H1 (cell line): ENCODE results near the gene ZGRF1. TPM values are rescaled to one million over a fixed set of nuclear protein-coding genes. Genes with fewer than 3 reads are reported as not detected.

Source experiments
- CTBP2 ChIP-seq: IDR thresholded peaks from 2 replicates; pipeline ENCODE4 v1.7.0; 2011; ENCODE audit warnings: borderline replicate concordance, mild to moderate bottlenecking, moderate library complexity, mixed read lengths, low read length; ENCODE audit not compliant: insufficient read depth, insufficient read length
- EP300 ChIP-seq, 2 experiments: IDR thresholded peaks; 1 replicate in 1 of 2; 2 replicates in 1 of 2; pipeline ENCODE4 v1.6.1; 2011 to 2012; ENCODE audit warnings: low read depth in 2 of 2, low read length in 2 of 2, mild to moderate bottlenecking in 2 of 2, borderline replicate concordance in 1 of 2, inconsistent platforms in 1 of 2, moderate library complexity in 1 of 2
- KDM4A ChIP-seq: IDR thresholded peaks from one replicate; pipeline ENCODE4 v1.7.1; 2012; ENCODE audit warnings: low read depth, mild to moderate bottlenecking, moderate library complexity, low read length, inconsistent platforms; ENCODE audit not compliant: severe bottlenecking
- KDM5A ChIP-seq: fragments of 200-600 bp; IDR thresholded peaks from 2 replicates; pipeline ENCODE4 v1.7.1; 2012; ENCODE audit warnings: mild to moderate bottlenecking, low read length, inconsistent platforms, mixed read lengths
- RFX5 ChIP-seq: IDR thresholded peaks from 2 replicates; pipeline ENCODE4 v1.6.1; 2011; ENCODE audit warnings: low read depth, low read length, improper control_type of control experiment, borderline replicate concordance
- RNF2 ChIP-seq: fragments of 200-900, 300-1000 bp; sonication (generic); IDR thresholded peaks from 2 replicates; pipeline ENCODE4 v1.7.1; 2016; ENCODE audit warnings: borderline replicate concordance, low read depth, mild to moderate bottlenecking, antibody characterized with exemption, low read length; ENCODE audit not compliant: poor library complexity, severe bottlenecking; ENCODE audit errors: missing control alignments
- polyA plus RNA-seq, 7 experiments: library from polyadenylated mRNA; depleted of rRNA in 3 of 7; stranded (reverse) in 5 of 7; unstranded in 2 of 7; fragments of >200 nt in 5 of 7; fragments of 200-250 nt in 2 of 7; gene quantifications; 1 replicate in 5 of 7; 2 replicates in 1 of 7; 4 replicates in 1 of 7; pipeline versions ENCODE4 v1.2.1 to v1.2.3, GENCODE V29; 2011 to 2013; ENCODE audit warnings: missing spikeins in 2 of 7, mixed read lengths in 2 of 7
- total RNA-seq: library from RNA; stranded (reverse); fragmentation: NEBNext Ultra II Directional; extraction: Animal tissue kit (Norgen Biotek cat#: 25700); gene quantifications from 2 replicates; pipeline ENCODE4 v1.2.1, GENCODE V29; 2021

The ZGRF1 gene
- total and polyA plus RNA-seq, 2 of the 8 experiments (the other 6 are each of a cell fraction or from before 2014, with no cell fraction given): 12.0 to 44.6 TPM

- TF ChIP-seq RFX5 (no peak), KDM5A (no peak), EP300 (IDR thresholded peaks at IDR 0.05; ENCODE audit: borderline replicate concordance in 1 of 2, low read depth in 2 of 2, low read length in 2 of 2) (no peak), CTBP2 (no peak), RNF2 (no peak), KDM4A (no peak)
These were observed 91.4 kb downstream of the ZGRF1 start (continued) for GRCh38 chr4:112545346-112545745.
